GM12873 (cell line): ENCODE measurements around the gene TARDBP.

ENCODE experiments used
- TF ChIP-seq, protein P1 (sequence below): IDR thresholded peaks from 2 replicates; pipeline ENCODE4 v1.5.1; 2012; ENCODE audit warnings: low read depth, mild to moderate bottlenecking, moderate library complexity, low read length, control low read depth; ENCODE audit not compliant: insufficient read depth; ENCODE audit errors: missing control alignments

The TARDBP gene

DNA sequence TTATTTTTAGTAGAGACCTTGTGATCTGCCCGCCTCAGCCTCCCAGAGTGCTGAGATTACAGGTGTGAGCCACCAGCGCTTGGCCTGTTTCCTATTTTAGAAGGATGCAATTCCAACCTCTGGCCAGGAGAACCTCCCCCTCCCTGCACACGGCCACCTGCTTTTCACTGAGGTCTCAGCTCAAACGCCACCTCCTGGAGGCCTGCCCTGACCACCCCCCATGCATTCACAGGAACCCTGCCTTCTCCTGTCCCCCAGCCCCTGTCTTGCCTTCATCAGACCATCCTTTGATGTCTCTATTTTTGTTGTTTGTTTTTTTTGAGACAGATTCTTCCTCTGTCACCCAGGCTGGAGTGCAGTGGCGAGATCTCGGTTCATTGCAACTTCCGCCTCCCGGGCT is 45.0 kb downstream of the TARDBP start:
- TF ChIP-seq, protein P1, sequence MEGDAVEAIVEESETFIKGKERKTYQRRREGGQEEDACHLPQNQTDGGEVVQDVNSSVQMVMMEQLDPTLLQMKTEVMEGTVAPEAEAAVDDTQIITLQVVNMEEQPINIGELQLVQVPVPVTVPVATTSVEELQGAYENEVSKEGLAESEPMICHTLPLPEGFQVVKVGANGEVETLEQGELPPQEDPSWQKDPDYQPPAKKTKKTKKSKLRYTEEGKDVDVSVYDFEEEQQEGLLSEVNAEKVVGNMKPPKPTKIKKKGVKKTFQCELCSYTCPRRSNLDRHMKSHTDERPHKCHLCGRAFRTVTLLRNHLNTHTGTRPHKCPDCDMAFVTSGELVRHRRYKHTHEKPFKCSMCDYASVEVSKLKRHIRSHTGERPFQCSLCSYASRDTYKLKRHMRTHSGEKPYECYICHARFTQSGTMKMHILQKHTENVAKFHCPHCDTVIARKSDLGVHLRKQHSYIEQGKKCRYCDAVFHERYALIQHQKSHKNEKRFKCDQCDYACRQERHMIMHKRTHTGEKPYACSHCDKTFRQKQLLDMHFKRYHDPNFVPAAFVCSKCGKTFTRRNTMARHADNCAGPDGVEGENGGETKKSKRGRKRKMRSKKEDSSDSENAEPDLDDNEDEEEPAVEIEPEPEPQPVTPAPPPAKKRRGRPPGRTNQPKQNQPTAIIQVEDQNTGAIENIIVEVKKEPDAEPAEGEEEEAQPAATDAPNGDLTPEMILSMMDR, result no peak

DNA sequence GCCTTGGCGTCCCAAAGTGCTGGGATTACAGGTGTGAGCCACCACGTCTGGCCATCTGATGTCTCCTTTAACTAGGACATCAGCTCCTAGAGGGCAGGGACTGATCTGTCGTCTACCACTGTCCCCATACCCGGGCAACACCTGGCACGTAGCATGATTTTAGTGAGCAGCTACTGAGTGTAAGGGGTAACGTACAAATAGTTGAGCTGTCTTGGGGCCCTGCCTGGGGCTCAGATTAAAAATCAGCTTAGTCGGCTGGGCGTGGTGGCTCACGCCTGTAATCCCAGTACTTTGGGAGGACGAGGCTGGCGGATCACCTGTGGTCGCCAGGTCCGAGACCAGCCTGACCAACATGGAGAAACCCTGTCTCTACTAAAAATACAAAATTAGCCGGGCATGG is 45.6 kb downstream of the TARDBP start:
- TF ChIP-seq, protein P1, result no peak

DNA sequence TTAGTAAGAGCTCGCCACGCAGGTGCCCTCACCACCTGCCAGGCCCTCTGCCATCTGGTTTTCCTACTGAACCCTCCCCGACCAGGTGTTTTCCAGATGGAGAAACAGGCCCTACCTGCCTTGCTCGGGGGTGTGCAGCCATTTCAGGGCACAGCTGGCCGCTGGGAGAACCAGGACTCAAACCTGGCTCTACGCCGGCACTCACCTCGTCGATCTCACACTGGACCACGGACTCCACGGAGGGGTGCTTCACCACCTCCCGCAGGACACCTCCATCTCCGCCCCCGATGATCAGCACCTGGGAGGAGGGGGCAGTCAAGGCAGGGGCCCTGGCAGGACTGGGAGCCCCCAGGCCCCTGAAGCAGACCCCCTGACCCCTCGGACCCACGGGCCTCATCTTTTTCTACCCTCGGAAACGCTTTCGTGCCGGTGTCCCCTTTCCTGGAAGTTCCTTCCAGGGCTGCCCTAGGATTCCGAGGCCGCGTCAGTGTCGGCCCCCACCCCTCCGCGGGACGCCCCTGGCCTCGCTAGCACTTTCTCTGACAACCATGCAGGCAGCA is 46.2 kb downstream of the TARDBP start:
- TF ChIP-seq, protein P1, result no peak

DNA sequence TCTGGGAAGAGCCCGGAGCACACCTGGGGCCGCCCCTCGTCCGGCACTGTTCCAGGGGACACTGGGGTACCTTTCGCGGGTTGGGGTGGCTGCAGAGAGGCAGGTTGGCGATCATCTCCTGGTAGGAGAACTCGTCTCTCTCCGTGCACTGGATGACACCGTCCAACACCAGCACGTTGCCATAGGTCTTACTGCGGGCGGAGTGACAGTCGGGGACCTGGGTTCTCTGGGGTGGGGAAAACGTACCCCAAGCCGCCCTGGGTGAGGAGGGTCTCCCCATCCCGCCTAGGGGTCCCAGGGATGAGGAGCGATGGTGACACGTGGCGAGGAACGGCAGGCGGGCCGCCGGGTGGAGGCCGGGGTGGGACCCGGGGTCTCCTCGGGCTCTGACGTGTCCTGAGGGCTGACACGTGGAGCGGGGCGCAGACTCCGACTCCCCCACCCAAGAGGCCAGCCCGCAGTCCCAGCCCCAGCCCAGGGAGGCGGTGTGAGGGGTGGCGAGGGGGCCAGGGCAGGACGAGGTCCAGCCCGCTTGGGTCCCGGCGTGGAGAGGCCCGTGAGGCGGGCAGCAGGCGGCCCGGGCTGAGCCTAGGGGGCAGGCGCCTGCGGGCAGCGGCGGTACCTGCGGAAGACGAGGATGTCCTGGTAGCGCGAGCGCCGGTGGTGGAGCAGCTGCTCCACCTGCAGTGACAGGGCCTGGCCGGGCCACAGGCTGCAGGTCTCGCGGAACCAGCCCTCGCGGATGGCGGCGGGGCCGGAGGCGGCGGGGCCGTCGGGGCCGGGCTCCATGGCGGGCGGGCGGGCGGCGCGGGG is 46.9 kb downstream of the TARDBP start:
- TF ChIP-seq, protein P1, result no peak

DNA sequence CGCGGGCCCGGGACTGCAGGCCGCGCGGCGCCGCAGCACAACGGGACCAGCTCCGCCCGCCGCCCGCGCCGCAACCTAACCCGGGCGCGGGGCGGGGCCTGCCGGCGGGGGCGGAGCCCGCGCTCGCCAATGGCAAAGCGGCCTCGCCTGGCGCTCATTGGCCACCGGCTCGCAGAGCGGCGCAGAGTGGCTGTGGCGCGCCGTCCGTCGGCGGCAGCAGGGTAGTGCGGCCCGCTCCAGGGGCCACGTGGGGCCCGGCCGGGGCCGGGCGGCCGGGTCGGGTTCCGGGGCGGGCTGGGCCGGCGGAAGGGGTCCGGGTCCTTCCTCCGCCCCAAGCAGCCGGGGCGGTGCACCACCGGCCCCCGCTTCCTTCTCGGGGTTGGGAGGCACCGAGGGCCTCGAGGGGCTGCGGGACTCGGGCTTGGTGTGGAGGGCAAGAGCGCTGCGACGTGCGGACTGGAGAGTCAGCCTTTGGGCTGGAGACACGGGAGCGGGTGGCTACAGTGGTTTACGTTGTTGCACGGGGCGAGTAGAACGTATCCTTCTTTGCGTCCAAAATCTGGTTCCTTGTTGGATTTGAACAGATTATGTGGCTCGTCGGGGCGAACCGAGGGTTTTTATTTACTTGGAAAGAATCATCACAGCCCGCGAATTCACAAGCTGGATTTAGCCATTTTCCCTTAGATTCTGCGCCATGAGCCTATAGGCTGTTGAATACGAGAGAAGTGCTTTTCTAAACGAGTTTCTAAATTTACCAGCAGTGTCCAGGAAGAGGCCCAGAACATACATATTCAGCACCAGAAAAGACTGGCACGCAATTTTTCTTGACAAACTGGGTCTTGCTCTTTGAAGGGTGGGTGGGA is 47.7 kb downstream of the TARDBP start, which contains the start of gene SRM:
SRM (minus strand) TSS at position 51 of the 863 bp plus-strand sequence. CDS start 75 bp downstream, outside the sequence.
- TF ChIP-seq, protein P1, result peak; percentile 38

DNA sequence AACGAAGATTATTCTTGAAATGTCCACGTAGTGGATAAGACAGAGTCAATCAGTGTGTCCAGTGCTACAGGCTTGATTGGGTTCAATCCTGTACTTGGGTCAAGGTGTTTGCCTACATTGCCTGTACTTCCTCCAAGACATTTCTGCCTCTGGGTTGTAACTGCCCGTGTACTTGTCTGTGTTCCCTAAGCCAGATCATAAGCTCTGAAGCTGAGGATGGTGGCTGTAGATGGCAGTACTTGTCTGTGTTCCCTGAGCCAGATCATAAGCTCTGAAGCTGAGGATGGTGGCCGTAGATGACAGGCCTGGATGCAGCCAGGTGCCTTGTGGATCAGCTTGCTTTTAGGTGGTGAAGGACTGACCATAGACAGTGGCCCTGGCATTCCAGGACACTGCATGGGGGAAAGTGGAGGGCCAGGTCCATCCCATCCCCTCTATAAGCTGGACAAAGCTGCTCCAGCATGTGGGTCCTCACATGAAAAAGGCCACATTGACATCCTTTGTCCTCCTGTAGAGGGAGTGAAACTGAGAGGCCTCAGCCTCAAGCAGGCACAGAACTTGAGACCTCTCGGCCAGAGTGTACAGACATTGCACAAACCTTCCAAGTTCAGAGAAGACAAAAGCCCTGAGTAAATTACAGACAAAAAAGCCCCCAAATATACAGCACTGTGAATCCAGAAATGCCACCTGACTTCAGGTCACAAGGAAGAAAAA is 49.4 kb downstream of the TARDBP start:
- TF ChIP-seq, protein P1, result no peak
